ENCODE data around the gene AASS. TPM values are rescaled to one million over a fixed set of nuclear protein-coding genes. Genes with fewer than 3 reads are reported as not detected.

The AASS gene
- total RNA-seq = under 1 TPM; 0.48 to 0.67 TPM

GRCh38 chr7:122143751-122144711, at the start of gene AASS:
Gene AASS, minus strand, starts transcription at chr7:122144249. Its CDS starts 10,523 bp downstream, at chr7:122133726.

Other genes starting within 250 kb of the AASS start
- not detected for gene FEZF1, start 160.5 kb upstream of the AASS start, total RNA-seq